Germinal center (tissue), 1 donor: ENCODE results near the gene CREB3L2.
"Not testable (repeated sequence)": the region's sequence is repeated elsewhere in the genome, so short reads cannot be mapped to it uniquely, and the experiment has no call there.

Experiments
- DNase-seq: peaks from one replicate; pipeline ENCODE4 v3.0.0; 2012; ENCODE audit warnings: mixed read lengths, low spot score

Gene CREB3L2

DNA sequence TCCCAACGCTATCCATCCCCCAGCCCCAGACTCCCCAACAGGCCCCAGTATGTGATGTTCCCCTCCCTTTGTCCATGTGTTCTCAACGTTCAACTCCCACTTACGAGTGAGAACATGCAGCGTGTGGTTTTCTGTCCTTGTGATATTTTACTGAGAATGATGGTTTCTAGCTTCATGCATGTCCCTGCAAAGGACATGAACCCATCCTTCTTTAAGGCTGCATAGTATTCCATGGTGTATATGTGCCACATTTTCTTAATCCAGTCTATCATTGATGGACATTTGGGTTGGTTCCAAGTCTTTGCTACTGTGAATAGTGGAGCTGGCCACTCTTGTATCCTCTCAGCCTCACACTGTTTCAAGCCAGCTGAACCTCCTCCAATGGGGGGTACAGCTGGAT, 33.5 kb downstream of the CREB3L2 start:
- not testable (repeated sequence) for DNase-seq

DNA sequence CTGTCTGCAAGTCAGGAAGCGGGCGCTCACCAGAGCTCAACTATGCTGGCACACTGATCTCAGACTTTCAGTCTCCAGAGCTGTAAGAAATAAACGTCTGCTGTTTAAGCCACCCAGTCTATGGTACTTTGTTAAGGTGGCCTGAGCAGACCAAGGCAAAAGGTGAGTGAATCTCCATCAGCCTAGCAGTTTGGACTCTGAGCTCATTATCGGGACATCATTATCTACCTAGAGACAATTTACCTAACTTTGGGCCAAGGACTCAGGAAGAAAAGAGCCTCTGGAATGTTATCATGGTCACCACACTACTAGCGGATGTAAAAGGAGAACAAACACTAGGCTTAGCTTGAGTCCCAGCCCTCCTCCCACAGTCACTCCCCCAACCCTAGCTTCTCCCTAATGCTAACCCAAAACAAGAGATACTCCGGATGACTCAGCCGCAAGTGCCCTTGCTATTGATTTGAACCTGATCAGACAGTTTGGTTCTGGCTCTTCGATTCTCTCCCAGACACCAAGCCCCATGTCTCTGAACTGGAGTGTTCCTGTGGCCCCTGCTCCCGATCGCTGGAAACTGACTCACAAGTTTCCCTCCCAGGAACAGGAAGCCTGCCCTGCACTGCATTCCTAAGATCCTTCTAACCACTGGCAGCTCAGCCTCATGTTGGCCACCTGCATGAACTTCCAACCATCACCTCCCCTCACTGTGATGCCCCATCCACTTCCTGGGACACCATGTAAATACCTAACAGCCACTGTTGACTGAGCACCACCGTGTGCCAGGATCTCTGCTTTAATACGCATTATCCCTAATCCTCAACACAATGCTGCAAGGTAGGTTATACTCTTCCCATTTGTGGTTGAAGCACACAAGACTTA, 34.5 kb downstream of the CREB3L2 start:
- DNase-seq, result no peak

DNA sequence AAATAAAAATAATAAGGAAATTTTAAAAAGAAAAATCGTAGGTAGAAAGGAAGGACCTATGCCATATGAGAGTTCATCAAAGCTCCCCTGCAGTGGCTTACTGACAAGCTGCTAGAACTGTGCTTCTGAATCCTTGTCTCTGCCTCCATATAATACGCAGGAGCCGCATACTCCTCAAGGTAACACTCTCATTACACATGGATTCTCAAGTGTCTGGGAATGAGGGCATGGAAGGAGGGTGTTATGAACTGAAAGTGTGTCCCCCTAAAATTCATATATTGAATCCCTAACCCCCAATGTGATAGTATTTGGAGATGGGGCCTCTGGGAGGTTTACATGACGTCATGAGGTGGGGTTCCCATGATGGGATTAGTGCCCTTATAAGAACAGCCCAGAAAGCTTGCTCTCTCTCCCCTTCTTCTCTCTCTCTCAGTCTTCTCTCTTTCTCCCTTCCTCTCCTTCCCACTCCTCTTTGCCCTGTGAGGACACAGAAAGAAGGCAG, 35.2 kb downstream of the CREB3L2 start:
- no peak for DNase-seq

DNA sequence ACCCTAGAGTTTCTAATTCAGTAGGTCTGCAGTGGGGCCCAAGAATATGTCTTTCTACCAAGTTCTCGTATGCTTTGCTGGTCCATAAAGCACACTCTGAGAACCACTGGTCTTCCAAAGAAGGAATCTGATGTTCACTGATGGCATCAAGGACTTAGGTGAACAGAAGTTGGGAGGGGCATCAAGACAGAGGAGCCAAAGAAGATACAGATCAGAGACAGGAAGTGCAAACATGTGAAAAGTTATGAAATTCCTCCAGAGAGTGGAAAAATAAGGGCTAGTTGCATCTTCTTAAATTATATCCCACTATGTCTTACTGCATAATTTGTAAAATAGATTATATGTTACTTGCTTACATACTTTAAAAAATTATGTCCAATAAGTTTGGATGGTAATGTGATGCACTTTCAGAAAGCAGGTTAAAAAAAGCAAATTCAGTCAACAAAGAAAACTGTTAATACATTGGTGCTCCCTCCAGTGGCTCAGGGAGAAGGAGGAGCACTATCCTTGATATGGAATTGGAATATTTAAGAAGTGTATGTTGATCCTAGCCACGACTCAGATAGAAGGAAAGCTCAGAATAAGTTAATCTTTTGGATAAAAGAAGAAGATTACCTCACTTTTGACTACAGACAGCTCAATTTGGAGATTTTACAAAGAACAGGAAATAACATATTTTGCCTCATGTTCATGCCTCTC, 35.8 kb downstream of the CREB3L2 start:
- DNase-seq, result no peak

DNA sequence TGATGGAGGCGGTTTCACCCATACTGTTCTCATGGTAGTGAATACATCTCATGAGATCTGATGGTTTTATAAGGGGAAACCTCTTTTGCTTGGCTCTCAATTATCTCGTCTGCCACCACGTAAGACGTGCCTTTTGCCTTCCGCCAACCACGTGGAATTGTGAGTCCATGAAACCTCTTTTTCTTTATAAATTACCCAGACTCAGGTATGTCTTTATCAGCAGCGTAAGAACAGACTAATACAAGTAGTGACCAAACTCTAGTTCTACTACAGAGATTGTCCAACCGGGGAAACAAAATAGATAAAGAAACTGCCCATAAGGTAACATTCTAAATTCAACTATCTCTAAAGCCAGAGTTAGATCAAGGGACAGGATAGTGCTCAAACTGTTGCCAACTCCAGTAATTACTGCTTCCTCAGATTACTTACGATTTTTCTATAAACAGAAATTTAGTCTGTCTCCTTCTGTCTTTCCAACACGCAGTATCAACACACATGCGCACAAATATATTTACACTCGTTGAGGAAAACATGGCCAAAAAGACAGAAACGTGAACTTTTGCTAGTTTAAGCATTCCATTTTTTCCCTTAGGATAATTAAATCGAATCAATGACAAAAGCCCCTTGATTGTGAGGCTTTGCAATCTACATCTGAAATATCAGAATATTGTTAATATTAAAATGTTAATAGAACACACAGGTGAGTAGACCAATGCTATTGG, 36.9 kb downstream of the CREB3L2 start:
- DNase-seq, result no peak

DNA sequence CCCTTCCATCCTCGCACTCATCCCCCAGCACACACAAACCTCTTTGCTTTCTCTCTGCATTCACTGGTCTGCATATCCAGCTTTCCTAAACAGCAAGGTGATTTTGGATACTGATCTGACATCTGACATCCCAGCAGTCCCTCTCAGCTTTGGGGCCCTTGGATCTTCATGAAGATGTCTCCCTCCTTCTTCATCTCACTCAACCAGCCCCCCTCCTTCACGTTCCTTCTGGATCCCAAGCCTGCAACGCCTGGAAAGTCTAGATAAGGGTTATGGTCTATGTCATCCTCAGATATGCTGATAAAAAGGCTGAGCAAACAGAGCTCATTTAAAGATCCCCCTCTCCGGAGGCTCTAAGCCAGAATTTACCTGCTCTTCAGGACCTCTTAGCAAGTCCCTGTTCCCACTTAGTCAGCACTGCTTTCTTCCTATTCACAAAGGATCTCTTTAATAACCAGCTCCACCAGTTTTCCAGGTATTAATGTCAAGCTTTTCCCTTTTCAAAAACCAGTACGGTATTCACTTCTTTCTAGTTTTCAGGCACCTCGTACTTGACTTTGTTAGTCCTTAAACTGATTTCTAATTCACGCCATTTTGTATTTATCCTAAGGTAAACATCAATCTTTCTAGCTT, 38.9 kb downstream of the CREB3L2 start:
- DNase-seq, result no peak

DNA sequence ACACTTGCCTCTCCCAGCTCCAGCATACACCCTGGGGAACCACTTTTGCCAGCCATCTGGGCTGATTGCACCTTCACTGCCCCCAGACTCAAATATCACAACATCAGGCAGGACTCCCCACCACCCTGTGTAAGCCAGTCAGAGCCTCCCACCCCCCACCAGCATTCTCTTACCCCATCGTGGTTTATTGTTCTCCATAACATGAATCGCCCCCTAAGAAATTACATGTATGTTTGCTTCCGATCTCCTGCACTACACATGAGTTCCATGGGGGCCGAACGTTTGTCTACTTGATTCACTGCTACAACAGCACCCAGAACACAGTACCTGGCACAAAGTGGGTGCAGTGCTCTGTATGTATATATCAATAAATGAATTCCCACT, 39.4 kb downstream of the CREB3L2 start:
- no peak for DNase-seq

DNA sequence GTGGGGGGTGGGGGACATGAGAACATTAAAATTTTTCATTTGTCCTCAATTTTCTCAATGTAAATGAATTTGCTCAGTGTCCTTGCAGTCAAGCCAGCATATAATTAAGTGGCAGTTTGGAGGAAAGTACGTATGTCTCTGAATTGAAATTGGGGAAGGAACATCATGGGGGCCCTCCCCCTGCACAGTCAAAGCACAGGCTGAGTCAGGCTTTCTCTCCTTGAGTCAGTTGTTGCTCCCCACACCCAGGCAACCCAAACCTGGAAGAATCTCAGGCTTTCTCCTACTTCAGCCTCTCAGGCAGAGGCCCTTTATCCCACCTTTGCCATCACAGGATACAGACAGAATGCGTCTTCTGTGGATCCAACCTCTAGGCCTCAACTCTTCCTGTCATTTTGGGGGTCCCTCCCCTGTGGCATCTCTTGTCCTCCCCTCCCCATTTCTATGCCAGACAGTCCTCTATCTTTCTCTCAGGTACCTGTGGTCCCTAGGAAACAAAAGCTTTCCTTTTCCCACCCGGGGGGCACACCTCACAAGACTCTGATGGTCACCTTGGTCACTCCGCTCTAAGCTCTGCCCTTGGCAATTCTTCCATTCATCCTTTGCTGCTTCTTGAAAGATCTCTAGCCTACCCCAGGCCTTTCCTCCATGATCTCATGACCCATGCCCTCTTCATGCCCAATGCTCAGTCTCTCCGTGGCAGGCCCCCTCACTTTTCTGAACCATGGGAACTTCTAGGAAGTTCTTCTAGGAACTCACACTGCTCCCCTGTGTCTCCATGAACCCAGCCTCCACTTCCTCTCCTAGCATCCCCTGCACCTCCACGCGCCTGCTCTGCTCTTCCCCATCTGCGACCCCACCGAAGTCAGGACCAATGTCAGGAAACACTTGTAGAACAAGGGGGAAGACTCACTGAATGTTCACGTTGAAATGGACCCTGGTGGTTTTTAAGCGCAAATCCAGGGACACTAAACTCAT, 40.4 kb downstream of the CREB3L2 start:
- no peak for DNase-seq

DNA sequence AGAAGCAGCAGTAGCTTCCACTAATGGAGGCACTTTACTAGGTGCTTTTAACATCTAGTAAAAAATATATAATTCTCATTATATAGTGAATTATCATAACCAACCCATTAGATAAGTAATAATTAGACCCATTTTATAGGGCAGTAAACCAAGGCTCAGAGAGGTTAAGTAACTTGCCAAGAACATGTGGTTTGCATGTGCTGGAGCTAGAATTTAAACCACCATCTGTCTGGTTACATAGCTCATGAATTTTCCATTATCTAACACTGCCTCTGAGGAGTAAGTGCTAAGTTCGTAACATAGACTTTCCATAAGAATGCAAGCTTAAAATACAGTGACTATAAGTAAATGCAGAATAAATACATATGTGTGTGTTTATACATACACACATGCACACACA, 41.9 kb downstream of the CREB3L2 start:
- DNase-seq, result no peak

DNA sequence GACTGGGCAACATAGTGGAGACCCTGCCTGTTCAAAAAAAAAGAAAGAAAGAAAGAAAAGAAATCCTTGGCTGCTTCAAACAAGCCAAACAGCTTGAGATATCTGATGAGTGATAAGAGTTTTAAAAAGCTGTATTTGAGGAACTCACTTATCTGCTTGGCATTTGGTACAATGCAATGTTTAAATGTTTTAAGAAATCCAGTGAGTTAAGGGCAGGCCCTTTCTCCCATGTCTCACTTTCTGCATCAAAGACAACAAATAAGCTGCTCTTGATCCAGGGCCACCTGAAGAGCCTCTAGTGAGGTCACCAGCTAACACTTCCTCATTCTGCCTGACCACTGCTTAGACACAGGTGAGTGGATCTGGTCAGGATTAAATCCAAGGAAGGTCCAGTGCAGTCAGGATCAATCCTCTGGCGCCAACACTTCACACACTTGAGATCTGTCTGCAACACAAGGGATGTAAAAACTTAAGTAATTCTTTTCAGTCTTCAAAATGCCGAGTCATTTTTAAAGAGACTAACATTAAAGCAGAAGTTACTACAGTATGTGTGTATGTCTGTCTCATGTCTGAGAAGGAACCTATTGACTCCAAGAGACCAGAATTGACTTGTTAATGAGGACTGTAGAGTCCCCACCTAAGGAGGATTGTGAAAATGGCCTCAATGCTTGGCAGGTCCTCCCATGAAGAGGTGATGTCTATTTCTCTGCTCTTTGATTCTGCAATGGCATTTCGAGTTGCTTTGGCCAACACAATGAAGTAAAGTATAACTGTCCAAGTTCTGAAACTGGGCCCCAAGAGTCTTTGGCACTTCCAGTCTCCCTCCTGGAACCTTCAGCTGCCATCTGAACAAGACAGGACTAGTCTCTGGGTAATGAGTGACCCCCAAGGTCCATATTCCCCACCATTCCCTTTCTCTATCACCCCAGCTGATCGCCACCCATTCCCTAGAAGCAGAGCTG, 43.1 kb downstream of the CREB3L2 start:
- no peak for DNase-seq

DNA sequence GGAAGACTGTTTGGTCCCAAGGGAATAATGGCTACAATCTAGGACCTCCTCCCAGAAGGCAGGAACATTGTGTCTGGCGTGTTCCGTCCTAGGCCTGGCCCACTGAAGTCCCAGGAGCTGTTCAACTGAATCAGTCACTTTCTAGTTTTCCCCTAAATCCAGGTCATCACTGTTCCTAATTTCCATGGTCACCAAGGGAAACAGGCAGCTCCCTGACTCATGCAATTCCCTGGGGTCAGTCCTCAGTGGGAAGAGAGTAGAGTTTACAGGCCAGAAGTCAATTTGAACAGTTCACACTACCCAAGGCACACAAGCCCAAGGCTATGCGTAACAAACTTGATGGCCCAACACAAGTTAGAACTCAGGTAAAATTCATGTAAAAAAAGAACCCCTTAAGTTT, 44.0 kb downstream of the CREB3L2 start:
- DNase-seq, result no peak

DNA sequence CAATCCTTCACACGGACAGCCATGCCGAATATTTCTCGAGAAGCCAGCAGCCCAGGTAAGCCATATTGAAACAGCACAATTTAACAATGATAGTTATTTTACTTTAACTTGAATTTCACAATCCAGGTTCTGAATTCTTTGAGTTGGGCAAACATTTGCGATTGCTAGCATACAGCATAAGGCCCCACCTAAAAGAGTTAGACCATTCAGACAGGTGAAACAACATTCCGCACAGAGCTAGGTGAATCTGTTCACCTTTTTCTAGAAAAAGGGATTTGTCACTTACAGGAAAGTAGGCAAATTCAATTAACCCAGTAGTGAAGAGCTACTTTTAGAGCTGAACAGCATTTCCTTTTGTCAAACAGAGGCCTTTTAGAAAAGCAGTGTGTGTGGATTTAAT, 45.3 kb downstream of the CREB3L2 start:
- no peak for DNase-seq

DNA sequence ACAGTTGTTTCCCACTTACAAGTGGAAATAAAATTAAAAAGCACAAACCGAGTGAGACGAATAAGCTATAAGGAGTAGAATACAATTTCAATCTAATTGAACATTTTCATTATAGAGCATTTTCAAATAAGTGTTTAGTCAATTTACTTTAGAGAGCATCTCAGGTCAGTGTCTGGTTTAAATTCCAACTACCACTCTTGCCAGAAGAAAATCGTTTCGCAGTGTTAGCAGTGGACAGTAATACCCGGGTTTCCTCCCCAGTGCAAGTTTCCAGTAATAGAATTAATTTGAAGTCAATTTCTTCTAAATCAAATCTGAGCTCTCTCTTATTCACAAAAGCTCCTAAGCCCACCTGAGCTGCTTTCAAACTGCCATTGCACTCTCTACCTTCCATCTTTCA, 45.7 kb downstream of the CREB3L2 start:
- DNase-seq, result no peak

DNA sequence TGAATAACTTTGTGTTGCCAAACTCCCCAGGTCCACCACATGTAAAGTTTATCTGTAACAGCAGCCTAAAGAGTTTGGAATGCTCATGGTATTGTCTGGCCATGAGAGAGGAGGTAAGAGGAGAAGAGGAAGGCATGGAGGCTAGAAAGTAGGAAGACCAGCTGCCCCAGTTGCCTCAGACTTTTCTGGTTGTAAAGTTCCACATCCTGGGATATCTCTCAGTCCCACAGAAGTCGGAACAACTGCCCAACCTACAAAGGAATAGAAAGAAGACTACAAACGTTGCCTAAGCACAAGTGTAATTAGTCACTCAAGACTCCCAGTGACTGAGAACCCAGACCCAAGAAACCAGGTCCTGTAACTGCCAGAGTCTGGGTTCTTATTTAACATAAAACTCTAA, 47.3 kb downstream of the CREB3L2 start:
- no peak for DNase-seq

DNA sequence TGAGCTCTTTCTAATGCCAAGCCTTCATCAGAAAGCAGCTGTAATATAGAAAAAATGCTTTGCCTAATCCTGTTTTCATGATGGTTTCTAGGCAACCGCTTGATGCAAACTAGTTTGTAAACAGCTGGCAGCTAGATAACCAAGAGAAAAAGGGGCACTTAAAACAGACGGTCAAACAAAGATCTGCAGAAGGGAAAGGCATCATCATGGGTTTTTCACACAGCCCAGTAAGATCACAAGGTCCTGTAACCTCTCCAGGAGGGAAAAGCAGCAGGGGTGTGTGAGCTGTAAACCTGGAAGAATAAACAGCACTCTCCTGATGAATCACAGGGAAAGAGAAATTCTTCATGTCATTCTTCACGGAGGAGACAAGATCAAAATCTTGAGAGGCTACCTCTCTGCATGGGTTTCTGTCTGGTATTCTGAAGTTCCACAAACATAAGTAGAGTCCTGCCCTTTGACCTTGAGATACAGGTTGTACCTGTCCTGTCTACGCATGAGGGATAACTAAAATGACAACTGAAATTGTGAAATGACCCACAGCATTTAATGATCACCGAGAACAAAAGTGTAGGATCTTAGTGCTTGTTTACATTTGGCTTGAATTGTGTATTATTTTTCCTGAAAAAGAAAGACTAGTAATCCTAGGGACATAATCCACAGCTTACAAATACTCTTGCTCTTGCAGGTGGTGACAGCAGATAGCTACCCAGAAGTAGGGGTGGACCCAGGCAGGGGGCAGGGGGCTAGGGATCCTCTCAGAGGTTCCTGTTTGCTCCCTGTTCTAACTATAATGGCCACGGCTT, 48.0 kb downstream of the CREB3L2 start:
- DNase-seq, result no peak

DNA sequence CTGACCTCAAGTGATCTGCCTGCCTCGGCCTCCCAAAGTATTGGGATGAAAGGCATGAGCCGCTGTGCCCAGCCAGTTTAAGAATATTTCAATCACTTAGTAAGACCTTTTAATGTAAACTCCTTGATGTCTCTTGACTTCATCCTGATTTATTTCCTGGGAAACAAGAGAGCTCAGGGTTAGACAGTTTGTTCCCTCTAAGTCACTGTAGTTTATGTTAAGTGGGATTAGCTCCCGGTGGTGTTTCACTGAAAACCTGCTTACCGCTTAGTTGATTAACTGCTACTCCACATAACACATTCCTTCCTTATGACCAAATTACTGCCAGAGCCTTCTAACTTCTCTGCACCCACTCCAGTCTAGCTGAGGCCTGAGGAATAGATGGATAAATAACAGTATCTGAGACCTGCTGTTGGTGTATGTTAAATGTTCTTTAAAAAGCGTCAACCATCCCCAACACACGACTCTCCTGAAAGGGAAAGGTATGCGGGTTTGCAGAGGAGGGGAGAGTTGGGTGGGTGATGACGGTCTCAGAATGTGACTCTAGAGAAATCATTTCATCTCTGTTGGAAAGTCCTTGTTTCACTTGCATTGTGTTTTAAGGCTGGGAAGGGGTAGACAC, 48.7 kb downstream of the CREB3L2 start:
- no peak for DNase-seq

DNA sequence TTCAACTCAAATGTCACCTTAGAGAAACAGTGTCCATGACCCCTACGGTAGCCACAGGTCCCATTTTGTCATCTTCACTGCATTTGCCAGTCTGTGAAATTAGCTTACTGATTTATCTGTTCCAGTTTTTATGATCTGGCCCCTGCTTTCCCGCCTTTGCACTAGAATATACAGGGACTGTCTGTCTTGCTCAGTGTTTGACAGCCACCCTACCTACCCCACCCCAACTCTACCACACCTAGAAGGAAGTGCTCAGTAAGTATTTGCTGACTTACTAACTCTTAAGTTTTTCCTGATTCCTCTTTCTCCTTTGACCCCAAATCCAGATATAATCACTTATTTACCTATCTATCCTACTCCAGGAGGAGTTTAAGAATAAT, 49.5 kb downstream of the CREB3L2 start:
- DNase-seq, result no peak

DNA sequence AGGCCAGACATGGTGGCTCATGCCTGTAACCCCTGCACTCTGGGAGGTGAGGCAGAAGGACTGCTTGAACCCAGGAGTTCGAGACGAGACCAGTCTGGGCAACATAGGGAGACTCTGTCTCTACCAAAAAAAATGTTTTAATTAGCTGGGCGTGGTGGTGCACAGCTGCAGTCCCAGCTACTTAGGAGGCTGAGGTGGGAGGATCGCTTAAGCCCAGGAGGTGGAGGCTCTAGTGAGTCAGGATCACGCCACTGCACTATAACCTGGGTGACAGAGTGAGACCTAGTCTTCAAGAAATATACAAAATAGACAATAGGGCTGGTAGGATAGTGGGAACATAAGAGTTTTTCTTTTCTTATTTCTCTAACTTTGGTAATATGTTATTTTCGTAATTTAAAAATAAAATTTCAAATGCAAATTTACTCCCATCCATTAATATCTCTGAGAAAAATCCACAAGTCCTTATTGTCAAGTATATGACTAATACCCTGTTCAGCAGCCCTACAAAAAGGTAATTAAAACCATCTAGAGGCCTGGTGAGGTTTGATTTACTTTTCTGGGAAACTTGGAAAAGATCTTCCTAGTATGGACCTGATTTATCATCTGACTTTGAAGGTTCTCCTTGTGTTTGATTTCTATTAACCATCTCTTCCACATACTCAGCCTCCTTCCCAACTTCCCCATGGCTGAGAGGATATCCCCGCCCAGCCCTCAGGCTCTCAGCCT, 50.0 kb downstream of the CREB3L2 start:
- DNase-seq, result no peak
